PC-9 (cell line): Measurements from ENCODE around the gene NPY2R. TPM values are rescaled to one million over a fixed set of nuclear protein-coding genes. Genes with fewer than 3 reads are reported as not detected.

Source experiments
- BruUV-seq: library from RNA; stranded (reverse); fragments of 400-500 nt; replicated peaks from 2 replicates; lab custom pipeline; 2021; lab: Mats Ljungman, UMichigan
- CTCF ChIA-PET: fragments of 300-600 bp; sonication (Branson Sonifier 250); formaldehyde crosslinking; loops from one replicate; lab custom pipeline; 2022; ENCODE audit warnings: antibody characterized with exemption; lab: Charles Lee
- POLR2A ChIA-PET: fragments of 300-600 bp; sonication (Branson Sonifier 250); formaldehyde crosslinking; loops from one replicate; lab custom pipeline; 2022; ENCODE audit warnings: antibody characterized with exemption; ENCODE audit not compliant: unreplicated experiment; lab: Charles Lee
- DNase-seq, 2 experiments: peaks; one replicate each; pipeline versions ENCODE4 v3.0.0 to v3.0.0-alpha.2; 2015 to 2022; ENCODE audit warnings: mixed read lengths in 1 of 2
- H2AFZ ChIP-seq: fragments of 200-600 bp; sonication (generic); 2 replicates; pipeline ENCODE4 v1.8.1; 2017; ENCODE audit warnings: antibody characterized with exemption
- H3F3A ChIP-seq: fragments of 200-600 bp; sonication (generic); 2 replicates; pipeline ENCODE4 v1.8.1; 2017; ENCODE audit warnings: antibody characterized with exemption, mild to moderate bottlenecking, low read depth; ENCODE audit not compliant: insufficient read depth
- H3K27ac ChIP-seq: fragments of 200-600 bp; sonication (generic); 2 replicates; pipeline ENCODE4 v1.6.1; 2016; ENCODE audit warnings: mixed run types
- H3K27me3 ChIP-seq: fragments of 200-600 bp; sonication (generic); 2 replicates; pipeline ENCODE4 v1.6.1; 2016; ENCODE audit warnings: low read depth, mixed run types; ENCODE audit not compliant: insufficient read depth
- H3K36me3 ChIP-seq: fragments of 200-600 bp; sonication (generic); 2 replicates; pipeline ENCODE4 v1.6.1; 2016; ENCODE audit warnings: low read depth, mixed run types
- H3K4me1 ChIP-seq: fragments of 200-600 bp; sonication (generic); replicated peaks from 2 replicates; pipeline ENCODE4 v1.6.1; 2016; ENCODE audit warnings: mixed run types; ENCODE audit not compliant: insufficient read depth
- H3K4me2 ChIP-seq: fragments of 200-600 bp; sonication (generic); 2 replicates; pipeline ENCODE4 v1.6.1; 2017; ENCODE audit warnings: mixed run types
- H3K4me3 ChIP-seq: fragments of 200-600 bp; sonication (generic); 2 replicates; pipeline ENCODE4 v1.6.1; 2016; ENCODE audit warnings: mixed run types
- H3K79me2 ChIP-seq: fragments of 200-600 bp; sonication (generic); 2 replicates; pipeline ENCODE4 v1.6.1; 2017; ENCODE audit warnings: low read depth, mixed run types
- H3K9me2 ChIP-seq: fragments of 200-600 bp; sonication (generic); 2 replicates; pipeline ENCODE4 v1.8.1; 2017; ENCODE audit warnings: mild to moderate bottlenecking; ENCODE audit not compliant: insufficient read depth
- H3K9me3 ChIP-seq: fragments of 200-600 bp; sonication (generic); 2 replicates; pipeline ENCODE4 v1.8.1; 2016; ENCODE audit warnings: low read depth; ENCODE audit not compliant: insufficient read depth
- H4K20me1 ChIP-seq: fragments of 200-600 bp; sonication (generic); 2 replicates; pipeline ENCODE4 v1.8.1; 2017; ENCODE audit not compliant: insufficient read depth
- CTCF ChIP-seq: fragments of 200-600 bp; sonication (generic); conservative IDR thresholded peaks from 2 replicates; pipeline ENCODE4 v1.6.1; 2017; ENCODE audit warnings: mixed run types, antibody characterized with exemption, mild to moderate bottlenecking, moderate library complexity
- EZH2 ChIP-seq: fragments of 200-600 bp; sonication (generic); IDR thresholded peaks from 2 replicates; pipeline ENCODE4 v1.8.0; 2017; ENCODE audit warnings: antibody characterized with exemption, low read depth
- intact Hi-C: fragments of 100-400 bp; cut with micrococcal nuclease; formaldehyde crosslinking; loops from one replicate; pipeline ENCODE4 v1.10.0; 2022; ENCODE audit not compliant: unreplicated experiment
- total RNA-seq: library from RNA; stranded (reverse); gene quantifications from 2 replicates; pipeline ENCODE4 v1.2.3, GENCODE V29; 2021

The NPY2R gene
- total RNA-seq, 1 experiment from 2014 or later = not detected

- no TSS peak for BruUV-seq
- Histone ChIP-seq H3K4me1 (no peaks in the 10 kb centered on the region), H3F3A (no peaks in the 10 kb centered on the region), H3K79me2 (no peaks in the 10 kb centered on the region), H3K9me2 (no peaks in the 10 kb centered on the region), H4K20me1 (no peaks in the 10 kb centered on the region), H2AFZ (no peak overlapping the region), H3K27ac (no peak overlapping the region), H3K27me3 (no peaks in the 10 kb centered on the region), H3K4me3 (no peak overlapping the region), H3K36me3 (no peaks in the 10 kb centered on the region), H3K9me3 (no peaks in the 10 kb centered on the region), H3K4me2 (no peak overlapping the region)
- ChIA-PET CTCF (no interaction called here), POLR2A (no interaction called here)
- DNase-seq = no peak
- TF ChIP-seq CTCF = no peak
- no peak for TF ChIP-seq EZH2
- intact Hi-C loops = no loop called here
Measured at GRCh38 chr4:155179216-155179615, 29.2 kb upstream of the NPY2R start.

DNA sequence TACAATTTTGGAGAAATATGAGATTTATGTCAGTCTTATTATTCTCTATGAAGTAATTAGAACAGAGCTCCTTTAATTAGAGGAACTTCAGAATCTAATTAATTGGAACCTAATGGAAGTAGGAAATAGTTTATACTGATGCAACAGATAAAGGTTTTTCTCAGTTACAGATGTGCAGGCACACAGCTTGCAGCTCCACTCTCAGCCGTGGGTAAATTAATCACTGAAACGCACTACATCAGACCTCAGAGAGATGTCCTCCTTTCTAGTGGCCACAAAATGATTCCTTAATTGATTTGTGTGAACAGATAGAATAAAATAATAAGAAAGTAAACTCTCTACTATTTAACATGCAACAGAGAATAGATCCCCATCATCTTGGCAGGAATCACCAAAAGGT, 21.5 kb upstream of the NPY2R start:
- Histone ChIP-seq H3K27me3 (no peaks in the 10 kb centered on the region), H3K9me2 (no peaks in the 10 kb centered on the region), H3F3A (no peaks in the 10 kb centered on the region), H4K20me1 (no peaks in the 10 kb centered on the region), H3K79me2 (no peaks in the 10 kb centered on the region), H2AFZ (no peak overlapping the region), H3K27ac (no peak overlapping the region), H3K4me2 (no peak overlapping the region), H3K36me3 (no peaks in the 10 kb centered on the region), H3K9me3 (no peaks in the 10 kb centered on the region), H3K4me3 (no peak overlapping the region), H3K4me1 (no peaks in the 10 kb centered on the region)
- ChIA-PET POLR2A (no interaction called here), CTCF (no interaction called here)
- DNase-seq = no peak
- intact Hi-C loops = no loop called here
- BruUV-seq = no TSS peak
- no peak for TF ChIP-seq CTCF
- no peak for TF ChIP-seq EZH2

GRCh38 chr4:155187989-155188388, 20.4 kb upstream of the NPY2R start:
- Histone ChIP-seq H3K4me3 (no peak overlapping the region), H3K27me3 (no peaks in the 10 kb centered on the region), H3K4me2 (no peak overlapping the region), H3K79me2 (no peaks in the 10 kb centered on the region), H3F3A (no peaks in the 10 kb centered on the region), H2AFZ (no peak overlapping the region), H3K9me2 (no peaks in the 10 kb centered on the region), H3K27ac (no peak overlapping the region), H3K4me1 (no peaks in the 10 kb centered on the region), H4K20me1 (no peaks in the 10 kb centered on the region), H3K36me3 (no peaks in the 10 kb centered on the region), H3K9me3 (no peaks in the 10 kb centered on the region)
- intact Hi-C loops = no loop called here
- ChIA-PET CTCF (interaction anchor here (0.6 kb wide), 1 partner anchor 581 kb away, joined by 3 read pairs; no protein-coding TSS in a partner anchor), POLR2A (no interaction called here)
- no peak for DNase-seq
- TF ChIP-seq CTCF (no peak), EZH2 (no peak)
- no TSS peak for BruUV-seq
